Measurements from ENCODE around the gene CNDP1.

Gene CNDP1

DNA sequence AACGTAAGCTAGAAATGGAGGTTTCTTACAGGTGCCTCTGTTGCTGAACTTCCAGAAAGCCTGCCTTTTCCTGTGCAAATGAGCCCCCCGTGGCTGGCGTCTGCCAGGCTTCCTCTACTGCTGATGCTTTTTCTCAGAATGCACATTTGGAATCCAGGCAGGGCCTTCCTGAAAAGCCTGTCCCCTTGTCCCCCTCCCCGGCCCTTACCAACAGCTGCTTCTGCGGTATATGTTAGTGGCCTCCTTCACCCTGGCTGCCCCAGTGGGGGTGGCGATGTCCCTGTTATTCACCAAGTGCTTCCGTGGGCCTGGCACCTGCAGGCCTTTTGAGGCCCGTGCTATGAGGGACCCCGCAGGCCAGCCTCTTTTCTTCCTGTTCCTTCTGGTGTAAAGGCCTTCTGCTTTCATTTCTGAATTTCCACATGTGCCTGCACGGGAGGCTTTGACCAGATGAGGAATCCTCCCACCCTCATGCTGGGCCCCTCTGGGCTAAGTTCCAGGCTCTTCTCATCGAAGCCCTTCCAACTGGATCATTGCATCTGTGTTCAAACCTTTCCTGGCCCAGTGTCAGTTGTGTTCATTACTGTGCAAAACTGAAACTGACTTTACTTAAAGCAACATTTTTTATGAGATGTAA, 27.7 kb upstream of the CNDP1 start:
- no peak for DNase-seq

DNA sequence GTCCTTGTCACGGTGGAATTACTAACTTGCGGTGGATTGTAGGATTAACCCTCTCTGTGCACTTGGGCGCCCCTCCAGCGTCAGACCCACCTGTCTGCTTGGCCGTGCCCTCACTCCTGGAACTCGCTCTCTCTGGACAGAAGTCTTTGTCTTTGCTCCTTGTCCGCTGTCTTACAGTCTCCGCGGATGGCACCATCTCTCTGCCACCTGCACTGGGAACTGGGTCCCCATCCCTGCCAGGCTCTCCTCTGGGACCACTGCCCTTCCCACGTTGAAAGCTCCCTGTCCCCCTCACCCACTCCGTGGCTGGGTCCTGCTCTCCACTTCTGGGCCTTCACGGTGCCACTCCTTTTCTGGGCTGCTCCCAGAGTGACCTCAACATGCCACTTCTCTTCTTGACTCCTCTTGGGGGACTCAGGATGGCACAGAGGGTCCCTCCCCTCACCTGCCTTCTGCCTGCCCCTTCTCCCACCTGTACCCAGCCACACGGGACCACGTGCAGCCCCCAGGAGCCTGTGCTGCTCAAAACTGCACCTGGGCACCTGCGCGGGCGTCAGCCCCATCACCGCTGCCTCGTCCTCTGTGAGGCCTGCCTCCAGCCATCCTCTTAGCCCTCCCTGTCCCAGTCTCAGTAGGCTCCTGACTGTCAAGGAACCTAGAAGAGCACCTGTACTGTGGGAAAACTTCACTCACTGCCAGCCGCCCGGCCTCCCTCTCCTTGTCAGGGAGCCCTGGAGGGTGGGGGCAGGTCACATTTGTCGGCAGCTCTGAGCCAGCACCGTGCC, 27.0 kb upstream of the CNDP1 start:
- DNase-seq: no peak

DNA sequence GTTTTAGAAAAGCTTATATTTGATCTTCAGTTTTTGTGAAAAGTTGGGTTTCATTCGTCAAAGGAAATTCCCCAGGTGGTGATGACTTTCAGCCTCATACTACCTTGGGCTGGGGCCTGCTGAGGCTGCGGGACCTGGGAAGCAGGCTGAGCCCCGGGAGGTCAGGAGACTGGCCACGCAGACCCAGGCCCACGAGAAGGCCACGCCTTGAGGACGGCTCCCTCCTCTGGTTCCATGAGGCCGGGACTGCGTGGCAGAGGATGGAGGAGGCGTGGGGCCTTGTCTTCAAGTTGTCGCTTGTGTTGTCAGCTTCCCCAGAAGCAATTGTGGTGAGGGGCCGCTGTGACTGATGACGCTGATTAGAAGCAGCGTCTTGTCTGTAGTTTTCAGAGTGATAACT, 26.4 kb upstream of the CNDP1 start:
- no peak for DNase-seq

DNA sequence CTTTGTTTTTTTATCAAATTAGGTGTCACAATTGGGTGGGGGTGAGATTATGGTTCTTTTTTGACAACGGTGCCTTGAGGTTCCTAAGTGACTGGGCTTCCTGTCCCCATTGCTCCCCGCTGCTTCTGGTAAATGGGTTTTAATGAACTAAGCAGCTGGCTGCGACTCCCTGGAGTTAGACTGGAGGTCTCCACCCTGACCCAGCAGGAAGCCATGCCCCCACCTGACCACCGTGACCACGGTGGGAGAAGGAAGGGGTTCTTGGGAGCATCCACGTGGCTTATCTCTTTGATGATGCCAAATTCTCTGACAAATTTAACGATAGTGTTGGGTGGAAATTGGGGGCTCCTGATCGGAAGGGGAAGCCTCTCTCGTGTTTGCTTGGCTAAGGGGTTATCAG, 25.9 kb upstream of the CNDP1 start:
- no peak for DNase-seq

DNA sequence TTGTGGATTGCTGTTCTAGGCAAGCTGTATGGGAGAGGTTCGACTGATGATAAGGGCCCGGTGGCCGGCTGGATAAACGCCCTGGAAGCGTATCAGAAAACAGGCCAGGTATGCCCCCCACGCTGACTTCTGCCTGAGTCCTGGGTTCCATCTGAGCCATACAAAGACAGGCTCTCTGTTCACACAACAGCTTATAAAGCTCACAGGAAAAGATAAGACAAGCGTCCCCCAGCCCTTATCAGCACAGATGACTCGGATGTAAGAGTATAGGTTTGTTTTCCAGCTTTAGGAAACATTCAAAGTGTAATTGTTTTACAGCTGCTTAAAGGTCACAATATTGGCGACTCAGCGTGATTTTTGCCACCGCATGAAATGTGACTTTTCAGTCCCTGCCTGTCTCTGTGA, 25.5 kb upstream of the CNDP1 start:
- no peak for DNase-seq

DNA sequence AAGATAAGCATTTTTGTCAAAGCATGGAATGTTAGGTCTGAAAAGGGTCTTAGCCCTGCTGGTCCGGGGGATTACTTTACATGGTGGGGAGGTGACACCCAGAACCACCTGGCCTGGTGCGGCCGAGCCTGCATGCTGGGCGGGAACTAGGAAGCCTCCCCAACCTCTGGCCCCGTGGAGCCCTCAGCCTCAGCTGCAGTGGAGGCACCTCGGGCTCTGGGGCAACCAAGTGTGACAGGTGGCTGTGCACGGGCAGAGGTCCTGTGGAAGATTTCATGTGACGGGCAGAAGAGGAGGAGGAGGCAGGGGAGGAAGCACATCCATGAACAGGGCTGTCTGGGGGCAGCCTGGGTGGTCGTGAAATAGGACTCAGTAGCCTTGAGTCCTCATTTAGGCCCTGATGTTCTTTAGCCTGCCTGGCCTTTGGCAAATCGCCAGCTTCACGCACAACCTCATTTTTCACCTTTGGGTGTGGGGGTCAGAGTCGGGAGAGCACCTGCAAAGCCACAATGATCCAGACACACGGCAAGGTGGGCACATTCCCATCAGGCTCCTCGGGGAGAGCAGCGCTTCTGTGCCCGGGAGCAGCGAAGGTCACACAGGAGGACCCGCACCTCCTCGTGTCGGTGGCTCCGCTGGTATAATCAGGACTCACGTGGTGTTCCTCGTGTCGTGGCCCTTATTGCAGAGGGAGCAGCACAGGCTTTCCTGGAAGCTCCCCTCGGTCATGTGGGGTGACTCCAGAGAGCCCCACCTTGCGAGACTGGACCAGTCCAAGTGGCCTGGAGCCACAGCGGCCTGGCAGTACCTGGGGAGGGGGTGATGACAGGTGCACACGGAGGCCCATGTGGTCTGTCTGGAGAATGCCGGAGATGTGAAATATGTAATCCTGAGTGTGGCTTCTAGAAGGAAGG, 24.2 kb upstream of the CNDP1 start:
- DNase-seq: no peak

DNA sequence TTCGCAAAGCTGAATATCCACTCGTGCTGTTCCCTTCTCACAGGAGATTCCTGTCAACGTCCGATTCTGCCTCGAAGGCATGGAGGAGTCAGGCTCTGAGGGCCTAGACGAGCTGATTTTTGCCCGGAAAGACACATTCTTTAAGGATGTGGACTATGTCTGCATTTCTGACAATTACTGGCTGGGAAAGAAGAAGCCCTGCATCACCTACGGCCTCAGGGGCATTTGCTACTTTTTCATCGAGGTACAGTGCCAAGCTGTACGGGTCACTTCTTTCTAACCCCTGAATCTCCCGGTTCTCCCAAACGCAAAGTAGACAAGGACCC, 23.6 kb upstream of the CNDP1 start:
- no peak for DNase-seq

DNA sequence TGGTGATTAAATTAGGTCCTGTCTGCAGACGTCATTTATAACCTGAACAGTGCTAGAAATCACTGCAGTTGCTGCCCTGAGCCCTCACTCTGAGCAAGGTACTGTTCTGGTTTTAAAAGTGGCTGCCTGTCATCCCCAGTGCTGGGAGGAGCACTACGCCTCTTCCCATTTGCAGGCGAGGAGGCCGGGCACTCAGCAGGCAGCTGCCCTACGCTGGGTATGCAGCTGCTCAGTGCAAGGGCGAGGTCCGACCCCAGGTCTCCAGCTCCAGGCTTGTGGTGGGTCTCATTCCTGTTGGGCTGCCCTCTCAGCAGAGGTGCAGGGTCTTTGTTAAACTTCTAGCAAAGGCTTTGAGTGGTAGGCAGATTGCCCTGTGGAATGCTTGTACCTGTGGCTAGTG, 22.5 kb upstream of the CNDP1 start:
- DNase-seq: no peak

DNA sequence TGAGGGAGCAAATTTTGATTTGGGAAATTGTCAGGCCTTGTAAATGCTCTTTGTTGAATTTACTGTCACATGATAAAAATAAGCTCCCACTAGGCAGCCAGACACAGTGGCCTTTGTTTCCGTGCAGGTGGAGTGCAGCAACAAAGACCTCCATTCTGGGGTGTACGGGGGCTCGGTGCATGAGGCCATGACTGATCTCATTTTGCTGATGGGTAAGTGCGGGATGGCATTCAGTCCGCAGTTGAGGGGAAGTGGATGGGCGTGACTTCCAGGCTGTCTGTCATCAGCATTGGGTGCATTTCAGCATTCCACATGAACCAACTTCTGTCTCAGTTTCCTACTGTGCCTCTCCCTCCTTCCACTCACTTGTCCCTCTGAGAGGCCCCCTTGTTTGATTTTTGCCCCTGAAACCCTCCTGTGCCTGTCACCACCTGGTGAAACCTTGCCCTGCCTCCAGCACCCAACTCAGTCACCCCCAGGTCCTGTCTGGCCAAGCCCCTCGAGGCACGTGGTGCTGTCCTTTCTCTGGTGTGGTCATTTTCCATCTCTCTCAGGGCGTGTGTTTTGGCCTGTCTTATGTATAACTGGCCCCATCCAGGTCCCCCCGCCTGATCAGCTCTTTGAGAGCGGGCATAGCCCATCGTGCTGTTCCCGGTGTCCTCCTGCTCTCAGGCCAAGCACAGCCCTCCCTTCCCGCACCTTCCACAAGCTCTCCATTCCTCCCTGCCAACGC, 21.8 kb upstream of the CNDP1 start:
- no peak for DNase-seq

DNA sequence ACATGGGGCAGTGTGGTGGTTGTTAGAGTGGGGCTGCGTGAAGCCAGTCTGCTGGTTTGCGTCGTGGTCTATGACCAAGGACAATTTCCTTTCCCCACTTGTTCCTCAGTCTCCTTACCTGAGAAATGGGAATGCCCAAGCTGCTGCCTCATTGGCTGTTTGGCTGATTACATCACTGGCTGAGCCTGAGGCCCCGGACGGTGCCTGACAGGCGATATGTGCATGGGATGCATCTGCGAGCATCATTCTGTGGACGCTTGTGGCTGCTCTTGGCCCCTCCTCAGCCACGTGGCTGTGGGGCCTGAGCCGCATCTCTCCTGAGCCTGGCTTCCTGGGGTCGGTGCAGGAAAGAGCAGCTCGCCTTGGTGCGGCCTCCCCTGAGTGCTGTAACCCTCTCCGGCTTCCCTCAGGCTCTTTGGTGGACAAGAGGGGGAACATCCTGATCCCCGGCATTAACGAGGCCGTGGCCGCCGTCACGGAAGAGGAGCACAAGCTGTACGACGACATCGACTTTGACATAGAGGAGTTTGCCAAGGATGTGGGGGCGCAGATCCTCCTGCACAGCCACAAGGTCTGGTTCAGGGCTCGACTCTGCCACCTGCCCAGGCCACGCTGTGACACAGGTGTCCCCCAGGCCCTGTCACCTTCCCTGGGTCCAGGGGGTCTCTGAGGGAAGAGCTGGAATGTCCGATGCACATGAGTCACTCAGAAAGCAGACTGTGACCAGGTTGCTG, 21.0 kb upstream of the CNDP1 start:
- no peak for DNase-seq

DNA sequence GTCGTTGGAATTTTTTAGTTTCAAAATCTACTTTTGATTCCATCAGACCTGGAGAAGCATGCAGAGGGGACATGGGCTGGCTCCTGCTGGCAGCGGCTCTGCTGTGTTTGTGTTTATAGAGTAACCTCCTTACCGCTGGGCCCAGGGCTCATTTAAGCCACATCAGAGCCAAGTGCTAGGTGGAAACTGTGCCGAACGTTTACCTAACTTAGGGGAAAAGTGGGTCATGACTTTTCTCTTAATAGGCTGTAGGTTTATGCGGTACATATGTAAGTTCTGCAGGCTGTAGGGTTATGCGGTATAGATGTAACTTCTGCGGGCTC, 20.5 kb upstream of the CNDP1 start:
- no peak for DNase-seq

DNA sequence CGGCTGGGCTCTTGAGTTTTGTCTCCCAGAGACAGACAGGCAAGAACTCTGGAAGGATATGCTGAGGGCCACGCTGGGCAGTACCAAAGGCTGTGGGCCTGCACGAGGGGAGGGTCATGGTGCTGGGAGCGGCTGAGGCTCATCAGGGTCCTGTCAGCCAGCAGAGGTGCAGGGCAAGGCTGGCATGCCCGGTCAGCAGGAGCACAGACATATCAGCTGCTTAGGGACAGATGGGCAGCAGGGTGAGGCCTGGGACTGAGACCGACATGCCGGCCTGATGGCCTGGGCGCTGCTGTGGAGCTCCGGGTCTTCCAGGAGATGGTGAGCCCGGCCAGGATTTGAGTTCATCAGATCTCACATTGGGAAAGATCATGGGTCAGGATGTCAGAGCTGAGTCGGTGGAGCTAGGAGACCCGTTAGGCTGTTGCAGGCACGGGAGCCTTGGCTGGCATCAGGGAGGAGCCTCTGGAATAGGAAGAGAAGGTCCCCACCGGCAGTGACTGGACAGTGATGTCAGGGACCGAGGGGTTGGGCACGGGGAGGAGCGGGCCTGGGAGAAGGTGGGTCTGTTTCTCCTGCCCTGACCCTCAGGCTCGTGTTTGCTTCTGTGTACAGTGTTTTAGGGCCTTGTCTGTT, 19.3 kb upstream of the CNDP1 start:
- DNase-seq: no peak

DNA sequence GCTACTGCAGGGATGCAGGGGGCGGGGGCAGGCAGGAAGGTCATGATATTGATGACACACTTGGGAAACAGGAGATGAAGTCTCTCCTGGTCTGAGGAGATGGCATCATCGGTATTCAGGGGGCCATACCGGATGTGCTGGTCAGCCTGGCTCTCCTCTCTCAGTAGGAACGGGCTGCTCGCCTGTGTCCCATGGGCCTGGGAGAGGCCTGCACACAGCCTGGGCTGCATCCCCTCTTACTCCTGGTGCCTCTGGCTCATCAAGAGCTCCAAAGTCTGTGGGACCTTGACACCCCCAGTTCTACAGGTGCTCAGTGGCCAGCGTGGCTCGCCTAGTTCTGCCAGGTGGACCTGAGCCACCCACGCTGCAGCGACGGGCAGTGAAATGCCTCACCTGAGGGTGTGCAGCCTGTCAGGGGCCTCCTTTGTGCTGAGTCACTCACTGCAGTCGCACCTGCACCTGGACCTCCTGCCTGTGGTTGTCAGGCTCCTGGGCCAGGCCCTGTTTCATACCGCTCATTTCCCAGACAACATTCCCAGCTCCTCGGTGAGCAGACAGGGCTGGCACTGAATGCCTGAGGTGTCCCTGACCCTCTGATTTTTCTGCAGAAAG, 18.6 kb upstream of the CNDP1 start:
- DNase-seq: no peak

DNA sequence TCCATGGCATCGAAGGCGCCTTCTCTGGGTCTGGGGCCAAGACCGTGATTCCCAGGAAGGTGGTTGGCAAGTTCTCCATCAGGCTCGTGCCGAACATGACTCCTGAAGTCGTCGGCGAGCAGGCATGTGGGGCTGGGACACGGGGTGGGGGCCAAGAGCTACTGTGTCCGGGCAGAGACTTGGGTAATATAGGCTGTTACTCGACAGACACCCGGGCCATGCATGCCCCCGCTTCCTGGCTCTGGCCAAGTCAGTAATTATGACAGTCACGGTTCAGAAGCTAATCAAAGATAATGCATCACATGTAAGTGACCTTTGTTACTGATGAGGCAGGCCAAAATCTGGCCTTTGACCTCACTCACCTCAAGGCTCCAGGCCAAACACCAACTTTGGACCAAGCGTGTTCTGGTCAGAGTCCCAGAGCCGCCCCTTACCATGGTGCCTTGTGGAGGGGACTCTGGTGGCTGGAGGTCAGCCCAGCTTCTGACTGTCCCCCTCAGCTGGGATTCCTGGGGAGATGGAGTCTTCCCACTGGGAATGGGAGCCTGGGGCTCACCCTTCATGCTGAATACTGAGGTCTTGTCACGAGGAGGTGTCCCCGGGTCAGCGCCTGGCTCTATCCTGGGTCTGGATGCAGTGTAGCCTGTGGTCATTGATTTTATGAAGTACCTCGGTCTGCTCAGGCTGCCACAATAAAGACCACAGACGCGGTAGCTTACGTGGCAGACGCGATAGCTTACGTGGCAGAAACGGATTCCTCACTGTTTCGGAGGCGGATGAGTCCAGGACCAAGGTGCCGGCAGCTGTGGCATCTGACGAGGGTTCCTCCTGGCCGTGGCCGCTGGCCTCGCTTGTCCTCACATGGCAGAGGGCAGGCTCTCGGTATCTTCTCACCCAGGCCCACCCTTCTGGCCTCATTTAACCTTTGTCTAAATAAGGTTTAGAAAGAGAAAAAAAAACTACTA, 17.7 kb upstream of the CNDP1 start:
- DNase-seq: no peak

DNA sequence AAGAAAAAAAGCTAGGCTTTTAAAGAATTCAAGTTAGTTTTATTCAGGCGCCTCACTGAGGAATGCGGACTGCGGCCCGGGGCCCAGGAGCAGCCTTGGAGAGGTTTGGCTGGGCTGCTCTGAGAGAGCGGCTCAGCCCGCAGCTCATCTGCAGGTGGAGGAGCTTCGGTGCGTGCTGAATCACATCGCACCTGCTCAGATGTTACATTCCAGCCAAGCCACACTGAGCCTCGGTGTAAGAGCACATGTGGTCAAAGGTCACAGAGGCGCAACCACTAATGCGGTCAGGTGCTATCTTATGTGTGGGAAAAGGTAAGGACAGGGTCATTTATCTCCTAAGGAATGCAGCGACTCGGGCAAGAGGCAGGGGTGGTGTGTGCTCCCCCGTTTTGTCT, 17.1 kb upstream of the CNDP1 start:
- no peak for DNase-seq

DNA sequence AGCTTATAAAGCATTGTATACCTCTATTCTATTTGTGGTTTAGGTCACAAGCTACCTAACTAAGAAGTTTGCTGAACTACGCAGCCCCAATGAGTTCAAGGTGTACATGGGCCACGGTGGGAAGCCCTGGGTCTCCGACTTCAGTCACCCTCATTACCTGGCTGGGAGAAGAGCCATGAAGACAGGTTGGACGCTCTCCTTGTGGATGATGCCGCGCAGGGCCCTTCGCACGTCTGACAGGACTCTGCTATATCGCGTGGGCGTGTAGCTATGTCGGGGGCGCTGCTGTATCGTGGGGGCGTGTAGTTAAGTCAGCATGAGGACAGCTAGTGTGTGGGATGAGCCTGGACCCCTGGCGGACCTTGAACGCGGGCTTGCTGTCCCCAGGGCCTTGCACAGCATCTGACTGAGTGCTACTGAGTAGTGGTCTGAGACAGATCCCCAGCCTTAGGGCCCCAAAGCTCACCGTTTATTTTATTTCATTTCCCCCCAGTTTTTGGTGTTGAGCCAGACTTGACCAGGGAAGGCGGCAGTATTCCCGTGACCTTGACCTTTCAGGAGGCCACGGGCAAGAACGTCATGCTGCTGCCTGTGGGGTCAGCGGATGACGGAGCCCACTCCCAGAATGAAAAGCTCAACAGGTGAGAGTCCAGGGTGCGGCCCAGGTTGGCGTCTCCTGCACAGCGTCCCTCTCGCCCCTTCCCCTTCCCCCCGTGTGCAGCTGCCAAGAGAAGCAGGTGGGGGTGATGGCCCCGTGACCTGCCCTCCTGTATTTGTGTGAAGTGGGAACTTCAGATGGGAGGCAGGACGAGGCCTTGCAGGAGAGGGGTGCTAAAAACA, 15.6 kb upstream of the CNDP1 start:
- DNase-seq: no peak

DNA sequence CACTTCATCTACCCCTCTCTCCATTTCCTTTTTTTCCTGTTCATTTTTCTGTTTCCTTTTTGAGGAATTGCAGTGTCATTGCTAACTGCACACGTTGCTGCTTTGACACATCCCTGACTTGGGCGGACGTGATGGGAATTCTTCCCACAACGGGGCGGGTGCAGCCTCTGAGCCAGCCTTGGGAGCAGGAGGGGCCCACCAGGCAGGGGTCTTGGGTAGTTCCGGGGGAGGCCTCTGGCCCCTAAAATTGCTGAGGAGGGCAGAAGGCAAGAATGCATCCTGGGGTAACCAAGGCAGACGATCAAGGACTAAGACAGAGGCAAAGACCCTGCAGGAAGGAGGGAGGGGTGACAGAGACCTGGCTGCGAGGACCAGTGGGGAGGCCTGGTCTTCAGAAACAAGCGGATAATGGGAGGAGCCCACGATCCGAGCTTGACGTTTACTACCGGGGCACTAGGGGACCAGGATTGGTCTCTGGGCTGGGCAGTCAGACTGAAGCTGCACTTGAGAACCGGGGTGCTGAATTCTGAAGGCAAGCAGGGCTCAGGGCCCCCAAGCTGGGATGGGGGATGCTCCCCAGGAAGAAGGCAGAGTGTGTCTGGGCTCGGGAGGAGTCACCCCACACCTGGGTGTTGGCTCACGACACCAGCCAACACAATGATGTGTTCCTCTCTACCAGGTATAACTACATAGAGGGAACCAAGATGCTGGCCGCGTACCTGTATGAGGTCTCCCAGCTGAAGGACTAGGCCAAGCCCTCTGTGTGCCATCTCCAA, 14.8 kb upstream of the CNDP1 start:
- no peak for DNase-seq

DNA sequence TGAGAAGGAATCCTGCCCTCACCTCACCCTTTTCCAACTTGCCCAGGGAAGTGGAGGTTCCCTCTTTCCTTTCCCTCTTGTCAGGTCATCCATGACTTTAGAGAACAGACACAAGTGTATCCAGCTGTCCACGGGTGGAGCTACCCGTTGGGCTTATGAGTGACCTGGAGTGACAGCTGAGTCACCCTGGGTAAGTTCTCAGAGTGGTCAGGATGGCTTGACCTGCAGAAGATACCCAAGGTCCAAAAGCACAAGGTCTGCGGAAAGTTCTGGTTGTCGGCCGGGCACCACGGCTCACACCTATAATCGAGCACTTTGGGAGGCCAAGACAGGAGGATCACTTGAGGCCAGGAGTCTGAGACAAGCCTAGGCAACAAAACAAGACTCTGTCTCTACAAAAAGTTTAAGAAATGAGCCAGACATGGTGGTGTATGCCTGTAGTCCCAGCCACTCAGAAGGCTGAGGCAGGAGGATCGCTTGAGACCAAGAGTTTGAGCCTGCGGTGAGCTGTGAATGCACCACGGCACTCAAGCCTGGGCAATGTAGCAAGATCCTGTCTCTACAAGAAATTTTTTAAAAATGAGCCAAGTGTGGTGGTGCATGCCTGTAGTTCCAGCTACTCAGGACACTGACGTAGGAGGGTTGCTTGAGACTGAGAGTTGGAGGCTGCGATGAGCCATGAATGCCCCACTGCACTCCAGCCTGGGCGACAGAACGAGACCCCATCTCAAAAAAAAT, 14.0 kb upstream of the CNDP1 start:
- DNase-seq: no peak
